ENCODE results near the gene GPR25.

The GPR25 gene

DNA sequence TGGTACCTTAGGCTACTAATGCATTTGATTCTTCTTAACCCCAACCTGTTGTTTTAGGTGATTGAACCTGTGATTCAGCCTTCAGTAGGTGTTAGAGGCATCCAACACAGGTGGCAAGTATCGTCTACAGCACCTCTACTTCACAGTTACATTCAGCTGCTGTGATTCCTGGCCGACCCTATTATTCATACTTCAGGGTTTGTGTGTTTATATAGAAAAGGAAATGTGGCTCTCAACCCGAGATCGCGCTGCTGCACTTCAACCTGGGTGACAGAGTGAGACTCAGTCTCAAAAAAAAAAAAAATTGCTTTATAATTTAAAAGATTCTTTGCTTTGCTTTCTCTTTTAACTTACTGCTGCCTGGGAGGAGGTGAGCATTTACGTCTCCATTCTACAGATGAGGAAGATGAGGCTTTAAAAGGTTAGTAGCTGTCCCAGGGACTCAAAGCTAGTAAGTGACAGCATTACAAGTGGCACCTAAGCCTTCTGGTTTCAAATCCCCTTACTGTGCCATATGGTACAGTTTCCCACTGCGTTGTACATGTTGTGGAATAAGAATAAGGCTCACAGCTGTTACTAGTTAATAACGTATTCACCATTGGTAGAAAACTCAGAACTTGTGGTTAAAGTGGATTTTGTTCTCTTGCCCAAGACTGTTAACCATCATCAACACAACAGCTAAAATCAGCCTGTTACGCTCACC lies 9.9 kb upstream of the GPR25 start:
- H3K4me3 ChIP-seq (ENCODE audit: low read length) = no peak overlapping the region
- peak; percentile 20 for DNase-seq (ENCODE audit: low read depth)
- TF ChIP-seq, protein P1, sequence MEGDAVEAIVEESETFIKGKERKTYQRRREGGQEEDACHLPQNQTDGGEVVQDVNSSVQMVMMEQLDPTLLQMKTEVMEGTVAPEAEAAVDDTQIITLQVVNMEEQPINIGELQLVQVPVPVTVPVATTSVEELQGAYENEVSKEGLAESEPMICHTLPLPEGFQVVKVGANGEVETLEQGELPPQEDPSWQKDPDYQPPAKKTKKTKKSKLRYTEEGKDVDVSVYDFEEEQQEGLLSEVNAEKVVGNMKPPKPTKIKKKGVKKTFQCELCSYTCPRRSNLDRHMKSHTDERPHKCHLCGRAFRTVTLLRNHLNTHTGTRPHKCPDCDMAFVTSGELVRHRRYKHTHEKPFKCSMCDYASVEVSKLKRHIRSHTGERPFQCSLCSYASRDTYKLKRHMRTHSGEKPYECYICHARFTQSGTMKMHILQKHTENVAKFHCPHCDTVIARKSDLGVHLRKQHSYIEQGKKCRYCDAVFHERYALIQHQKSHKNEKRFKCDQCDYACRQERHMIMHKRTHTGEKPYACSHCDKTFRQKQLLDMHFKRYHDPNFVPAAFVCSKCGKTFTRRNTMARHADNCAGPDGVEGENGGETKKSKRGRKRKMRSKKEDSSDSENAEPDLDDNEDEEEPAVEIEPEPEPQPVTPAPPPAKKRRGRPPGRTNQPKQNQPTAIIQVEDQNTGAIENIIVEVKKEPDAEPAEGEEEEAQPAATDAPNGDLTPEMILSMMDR (conservative IDR thresholded peaks at IDR 0.05; ENCODE audit: low read length) = no peak

DNA sequence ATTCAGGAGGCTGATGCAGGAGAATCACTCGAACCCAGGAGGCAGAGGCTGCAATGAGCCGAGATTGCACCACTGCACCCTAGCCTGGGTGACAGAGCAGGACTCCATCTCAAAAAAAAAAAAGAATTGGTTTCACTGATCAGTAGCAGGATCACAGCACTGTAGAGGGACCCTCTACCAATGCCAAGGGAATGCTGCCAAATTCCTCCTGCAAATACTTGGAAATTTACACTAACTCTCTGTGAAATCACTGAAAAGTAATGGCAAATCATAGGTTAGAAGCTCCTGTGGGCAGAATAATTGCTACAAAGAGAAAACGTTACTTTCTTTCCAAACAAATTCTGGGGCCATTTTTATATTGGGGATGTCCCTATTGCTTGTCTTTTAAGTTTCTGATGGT lies 6.7 kb upstream of the GPR25 start:
- no peak overlapping the region for H3K4me3 ChIP-seq (ENCODE audit: low read length)
- peak; percentile 15 for DNase-seq (ENCODE audit: low read depth)
- TF ChIP-seq, protein P1 (conservative IDR thresholded peaks at IDR 0.05; ENCODE audit: low read length) = no peak

DNA sequence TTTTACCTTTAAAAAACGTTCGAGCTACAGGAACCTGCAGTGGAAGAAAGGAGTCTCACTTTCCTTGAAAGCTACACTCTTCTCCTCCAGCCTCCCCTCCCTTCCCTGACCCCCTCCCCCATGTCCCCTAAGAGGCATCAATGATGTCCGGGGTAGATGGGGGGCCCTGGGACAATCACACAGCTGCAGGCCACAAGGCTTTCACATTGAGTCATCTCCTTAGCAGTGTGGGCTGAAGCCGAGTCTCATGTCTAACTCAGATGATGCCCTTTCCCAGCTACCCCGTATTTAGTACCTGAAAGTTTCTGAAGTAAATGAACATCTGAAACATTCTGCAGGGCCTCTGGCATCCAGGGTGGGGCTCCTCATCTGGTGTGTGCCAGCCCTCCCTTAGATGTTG lies 6.3 kb upstream of the GPR25 start:
- H3K4me3 ChIP-seq (ENCODE audit: low read length) = no peak overlapping the region
- TF ChIP-seq, protein P1 (conservative IDR thresholded peaks at IDR 0.05; ENCODE audit: low read length) = no peak
- DNase-seq (ENCODE audit: low read depth) = no peak

DNA sequence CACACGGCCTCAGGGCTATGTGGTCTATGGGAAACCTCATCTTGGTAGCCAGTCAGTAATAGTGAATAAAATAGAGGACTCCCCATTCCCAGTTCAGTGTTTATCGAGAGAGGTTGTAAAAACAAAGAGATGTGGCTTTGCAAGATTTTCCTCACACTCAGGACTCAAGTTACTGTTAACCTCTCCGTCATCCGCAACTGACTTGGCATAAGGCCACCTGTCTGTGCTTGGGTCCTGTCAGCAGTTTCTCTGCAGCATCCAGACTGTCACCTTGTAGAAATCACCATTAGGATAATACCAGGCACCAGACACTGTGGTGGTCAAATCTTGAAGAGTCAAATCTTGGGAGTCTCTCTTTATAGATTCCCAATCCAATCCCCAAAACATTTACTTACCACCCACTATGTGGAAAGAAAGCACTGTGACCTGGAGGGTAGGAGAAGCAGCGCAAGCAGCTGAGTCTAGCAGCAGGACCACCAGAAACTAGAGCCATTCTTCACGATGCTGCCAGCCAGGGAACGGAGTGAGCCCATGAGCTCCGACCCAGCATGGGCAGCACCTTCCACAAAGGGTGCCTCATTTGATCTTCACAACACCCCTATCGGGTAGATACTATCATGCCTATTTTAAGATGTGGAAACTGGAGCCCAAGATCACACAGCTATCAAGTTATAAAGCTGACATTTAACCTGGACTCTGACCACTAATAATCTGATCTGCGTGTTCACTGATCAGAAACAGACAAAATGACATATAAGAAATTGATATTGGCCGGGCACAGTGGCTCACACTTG lies 5.6 kb upstream of the GPR25 start:
- TF ChIP-seq, protein P1 (conservative IDR thresholded peaks at IDR 0.05; ENCODE audit: low read length) = no peak
- no peak for DNase-seq (ENCODE audit: low read depth)

DNA sequence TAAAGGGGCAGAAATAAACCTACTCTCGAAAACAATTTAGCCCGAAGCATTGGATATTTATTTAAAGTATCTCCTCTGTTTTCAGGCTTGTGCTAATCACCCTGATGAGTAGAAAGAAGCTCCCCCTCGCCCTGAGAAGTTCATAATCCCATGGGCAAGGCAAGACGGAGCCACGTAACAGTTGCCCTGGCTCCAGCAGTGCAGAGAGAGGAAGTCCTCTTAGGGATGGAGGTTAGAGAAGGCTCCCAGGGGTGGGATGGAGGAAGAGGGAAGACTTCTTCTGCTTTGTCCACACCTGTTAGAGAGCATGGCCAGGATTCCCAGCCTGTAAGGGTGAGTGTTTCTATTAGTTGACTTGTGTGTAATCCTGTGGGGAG lies 3.4 kb upstream of the GPR25 start:
- DNase-seq (ENCODE audit: low read depth) = no peak
- no peak overlapping the region for H3K4me3 ChIP-seq (ENCODE audit: low read length)
- TF ChIP-seq, protein P1 (conservative IDR thresholded peaks at IDR 0.05; ENCODE audit: low read length) = no peak

More for the DNA sequence above, 5.6 kb upstream of the GPR25 start:
- no peak overlapping the region for H3K4me3 ChIP-seq (ENCODE audit: low read length)

DNA sequence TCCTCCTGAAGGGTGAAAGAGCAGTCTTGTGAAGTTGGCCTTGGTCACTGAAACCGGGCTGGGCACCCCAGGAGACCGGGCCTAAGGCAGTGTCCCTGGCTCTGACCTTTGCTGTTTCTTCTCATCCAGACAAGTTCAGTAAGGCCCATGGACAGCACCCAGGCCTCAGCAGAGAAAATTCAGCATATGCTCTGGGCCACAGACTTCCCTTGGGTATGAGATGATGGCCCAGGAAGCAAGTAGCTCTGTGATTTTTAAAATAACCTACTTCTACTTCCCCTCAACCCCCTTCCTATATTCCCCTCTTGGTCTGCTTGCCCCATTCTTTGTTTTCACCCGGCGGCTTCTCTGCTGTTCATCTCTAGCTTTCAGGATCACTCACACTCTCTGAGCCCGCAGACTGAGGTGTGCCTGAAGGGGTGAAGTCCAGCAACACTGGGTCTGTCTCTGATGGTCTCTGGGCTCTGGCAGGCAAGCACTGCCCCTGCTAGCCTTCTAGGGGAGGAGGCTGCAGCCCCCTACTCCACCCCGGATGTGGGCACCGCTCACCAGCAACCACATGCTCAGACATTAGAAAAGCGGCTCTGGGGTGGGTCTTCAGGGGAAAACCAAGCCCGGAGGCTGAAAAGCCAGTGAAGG lies 2.9 kb upstream of the GPR25 start:
- TF ChIP-seq, protein P1 (conservative IDR thresholded peaks at IDR 0.05; ENCODE audit: low read length) = no peak
- no peak overlapping the region for H3K4me3 ChIP-seq (ENCODE audit: low read length)
- no peak for DNase-seq (ENCODE audit: low read depth)

Data from AG10803 (cell line).